Measurements from ENCODE around the gene NEU4.

Gene NEU4

DNA sequence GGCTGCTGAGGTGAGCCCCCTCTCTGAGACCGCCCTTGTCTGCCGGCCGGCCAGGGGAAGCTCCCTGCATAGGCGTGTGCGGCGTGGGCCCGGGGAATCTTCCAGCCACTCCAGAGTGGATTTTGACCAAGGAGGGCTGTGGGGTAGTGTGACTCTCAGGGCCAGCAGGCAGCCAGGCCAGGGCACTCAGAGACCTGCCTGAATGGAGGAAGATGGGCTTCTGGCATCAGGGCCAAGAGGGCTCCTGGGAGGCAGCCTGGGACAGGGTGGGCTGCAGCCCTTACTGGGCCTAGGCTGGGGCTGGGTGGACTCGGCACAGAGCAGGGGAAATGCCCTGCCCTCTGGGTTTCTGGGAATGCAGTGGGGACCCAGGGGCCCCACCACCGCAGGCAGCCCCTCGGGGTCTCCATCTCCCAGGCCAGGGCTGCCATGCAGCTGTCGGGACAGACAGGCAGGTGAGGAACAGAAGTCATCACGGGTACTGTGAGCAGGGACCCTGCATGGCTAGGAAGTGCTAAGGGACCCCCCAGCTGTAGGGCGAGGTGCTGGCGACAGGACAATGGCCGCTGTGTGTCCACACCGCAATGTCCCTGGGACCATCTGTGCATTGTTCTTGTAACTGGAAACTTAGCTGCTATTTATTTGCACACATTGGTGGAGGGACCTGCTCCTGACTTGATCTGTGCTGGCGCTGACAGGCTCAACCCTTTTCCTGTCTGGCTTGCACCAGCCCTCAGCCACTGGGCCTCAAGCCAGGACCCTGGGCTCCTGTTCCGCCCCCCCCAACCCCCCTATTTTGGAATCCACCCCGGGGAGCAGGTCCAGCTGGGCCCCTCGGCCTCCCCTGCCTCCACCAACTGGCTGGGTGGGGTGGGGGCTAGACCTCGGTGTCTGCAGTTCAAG lies 45.6 kb downstream of the NEU4 start:
- DNase-seq: no peak

DNA sequence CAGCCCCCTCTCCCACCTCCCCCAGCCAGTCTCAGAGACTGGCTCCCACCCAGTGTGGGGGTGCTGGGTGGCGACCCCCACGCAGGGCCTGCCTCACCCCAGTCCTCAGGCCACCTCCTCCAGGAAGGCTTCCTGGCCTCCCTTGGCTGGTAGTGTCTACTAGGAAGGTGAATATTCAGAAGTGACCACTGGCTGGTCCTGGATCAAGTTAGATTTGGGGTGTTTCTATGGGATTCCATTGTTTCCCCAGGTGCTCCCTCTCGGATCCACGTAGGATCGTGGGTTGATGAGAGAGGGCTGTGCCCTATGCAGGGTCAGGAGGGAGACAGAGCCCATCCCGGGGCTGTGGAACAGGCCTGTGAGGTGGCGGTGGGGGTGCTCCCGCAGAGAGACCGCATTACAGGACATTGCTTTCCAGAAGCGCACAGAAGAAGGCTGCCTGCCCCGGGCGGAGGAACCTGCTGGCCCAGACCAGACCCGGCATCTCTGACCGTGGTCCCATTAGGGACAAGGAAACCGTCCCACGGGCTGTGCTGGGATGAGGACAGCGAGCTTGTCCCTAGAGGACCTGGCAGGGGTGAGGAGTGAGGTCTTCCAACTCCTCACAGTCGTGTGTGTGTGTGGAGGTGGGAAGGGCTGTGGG lies 46.4 kb downstream of the NEU4 start:
- no peak for DNase-seq

DNA sequence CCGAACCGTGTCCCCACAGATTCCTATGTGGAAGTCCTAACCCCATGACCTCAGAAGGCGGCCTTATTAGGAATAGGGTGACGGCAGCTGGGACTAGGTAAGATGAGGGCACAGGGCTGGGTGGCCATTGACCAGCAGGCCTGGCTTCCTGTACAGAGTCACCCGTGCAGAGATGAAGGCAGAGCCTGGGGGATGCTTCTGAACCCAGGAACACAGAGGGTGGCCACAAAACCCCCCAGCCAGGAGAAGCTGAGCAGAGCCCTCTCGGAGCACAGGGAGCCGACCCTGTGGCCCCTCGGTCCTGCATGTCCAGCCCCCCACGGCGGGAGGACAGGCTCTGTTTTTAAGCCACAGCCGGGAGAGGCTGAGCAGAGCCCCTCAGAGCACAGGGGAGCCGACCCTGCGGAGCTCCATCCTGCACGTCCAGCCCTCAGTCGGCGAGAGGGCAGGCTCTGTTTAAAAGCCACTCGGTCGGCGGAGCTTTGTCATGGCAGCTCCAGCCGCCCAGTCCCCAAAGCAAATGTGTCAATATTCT lies 47.0 kb downstream of the NEU4 start:
- DNase-seq: no peak

GRCh38 chr2:241857041-241857541 lies 48.1 kb downstream of the NEU4 start:
- no peak for DNase-seq

DNA sequence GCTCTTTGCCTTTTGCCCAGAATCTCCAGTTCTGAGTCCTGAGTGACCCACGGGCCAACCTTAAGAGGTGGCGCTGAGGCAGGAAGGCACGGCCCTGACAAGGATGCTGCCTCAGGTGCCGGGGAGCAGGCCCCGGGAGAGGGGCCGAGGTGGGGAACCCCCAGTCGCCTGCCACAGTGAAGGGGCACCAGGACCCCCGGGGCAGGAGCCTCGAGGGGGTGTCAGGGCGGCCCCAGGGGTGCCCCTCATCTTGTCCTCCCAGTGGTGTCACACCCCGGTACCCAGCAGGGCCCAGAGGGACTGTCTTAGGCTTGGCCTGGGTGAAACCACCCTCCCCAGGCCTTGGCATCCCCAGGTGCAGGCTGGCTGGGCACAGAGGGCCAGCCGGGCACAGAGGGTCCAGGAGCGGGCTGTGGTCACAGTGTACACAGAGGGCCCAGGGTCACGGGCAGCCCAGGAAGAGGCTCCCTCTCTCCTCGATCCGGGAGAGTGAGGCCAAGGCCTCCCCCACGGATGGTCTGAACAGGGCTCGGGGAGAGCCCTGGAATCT lies 48.7 kb downstream of the NEU4 start:
- no peak for DNase-seq

- DNase-seq: no peak
Observed at GRCh38 chr2:241858206-241859016, 49.4 kb downstream of the NEU4 start, which contains the start of gene PDCD1. Gene PDCD1 (minus strand): TSS chr2:241858894. CDS start chr2:241858838, 56 bp downstream.

DNA sequence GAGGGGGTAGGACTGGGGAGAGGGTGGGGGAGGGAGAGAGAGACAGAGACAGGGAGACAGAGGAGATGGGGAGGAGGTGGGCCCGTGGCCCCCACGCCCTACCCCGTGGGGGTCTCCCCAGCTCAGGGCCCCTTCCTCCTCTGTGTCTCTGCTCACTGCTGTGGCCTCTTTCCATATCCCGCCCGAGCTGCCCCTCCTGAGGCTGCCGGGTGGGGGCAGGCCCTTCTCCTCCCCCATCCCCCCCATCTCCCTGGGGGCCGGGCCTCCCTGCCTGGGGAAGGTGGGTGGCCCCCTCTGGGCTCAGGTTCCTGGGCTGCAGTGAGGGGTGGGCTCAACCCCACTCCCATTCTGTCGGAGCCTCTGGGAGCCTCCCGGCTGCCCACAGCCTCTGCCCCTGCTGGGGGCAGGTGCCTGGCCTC lies 50.0 kb downstream of the NEU4 start:
- no peak for DNase-seq

GRCh38 chr2:241859436-241860183 lies 50.6 kb downstream of the NEU4 start:
- peak; percentile 59 for DNase-seq

- DNase-seq: peak; percentile 42
Observed at GRCh38 chr2:241860184-241861078, 51.4 kb downstream of the NEU4 start.

GRCh38 chr2:241861264-241861663 lies 52.3 kb downstream of the NEU4 start:
- no peak for DNase-seq

DNA sequence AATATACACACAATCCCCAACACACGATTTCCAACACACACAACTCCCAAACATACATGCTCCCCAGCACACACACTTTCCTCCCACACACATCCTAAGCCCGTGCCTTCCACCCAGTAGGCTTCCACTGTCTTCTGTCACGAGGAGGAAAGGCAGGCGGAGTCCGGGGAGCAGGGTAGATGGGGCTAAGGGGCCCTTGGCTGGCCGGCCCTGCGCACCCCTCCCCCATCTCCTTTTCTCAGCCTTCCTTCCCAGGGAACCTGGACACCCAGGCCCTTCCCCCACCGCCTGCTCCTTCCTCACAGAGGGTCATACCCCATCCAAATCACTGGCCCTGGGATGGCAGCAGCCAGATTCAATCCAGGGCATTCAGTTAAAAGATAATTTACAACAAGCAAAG lies 53.1 kb downstream of the NEU4 start:
- no peak for DNase-seq

- no peak for DNase-seq
Observed at GRCh38 chr2:241862775-241863535, 54.0 kb downstream of the NEU4 start.

- DNase-seq: no peak
Observed at GRCh38 chr2:241863536-241863954, 54.6 kb downstream of the NEU4 start.

- no peak for DNase-seq
Observed at GRCh38 chr2:241864168-241864849, 55.3 kb downstream of the NEU4 start.

DNA sequence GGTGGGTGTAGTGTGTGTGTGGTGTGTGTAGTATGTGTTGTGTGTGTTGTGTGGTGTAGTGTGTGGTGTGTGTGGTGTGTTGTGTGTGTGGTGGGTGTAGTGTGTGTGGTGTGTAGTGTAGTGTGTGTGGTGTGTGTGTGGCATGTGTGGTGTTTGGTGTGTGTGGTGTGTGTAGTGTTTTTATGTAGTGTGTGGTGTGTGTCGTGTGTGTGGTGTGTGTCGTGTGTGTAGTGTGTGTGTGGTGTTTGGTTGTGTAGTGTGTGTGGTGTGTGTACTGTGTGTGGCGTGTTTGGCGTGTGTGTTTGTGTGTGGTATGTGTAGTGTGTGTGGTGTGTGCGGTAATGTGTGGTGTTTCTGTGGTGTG lies 55.8 kb downstream of the NEU4 start:
- DNase-seq: no peak

GRCh38 chr2:241865416-241865956 lies 56.5 kb downstream of the NEU4 start:
- no peak for DNase-seq

DNA sequence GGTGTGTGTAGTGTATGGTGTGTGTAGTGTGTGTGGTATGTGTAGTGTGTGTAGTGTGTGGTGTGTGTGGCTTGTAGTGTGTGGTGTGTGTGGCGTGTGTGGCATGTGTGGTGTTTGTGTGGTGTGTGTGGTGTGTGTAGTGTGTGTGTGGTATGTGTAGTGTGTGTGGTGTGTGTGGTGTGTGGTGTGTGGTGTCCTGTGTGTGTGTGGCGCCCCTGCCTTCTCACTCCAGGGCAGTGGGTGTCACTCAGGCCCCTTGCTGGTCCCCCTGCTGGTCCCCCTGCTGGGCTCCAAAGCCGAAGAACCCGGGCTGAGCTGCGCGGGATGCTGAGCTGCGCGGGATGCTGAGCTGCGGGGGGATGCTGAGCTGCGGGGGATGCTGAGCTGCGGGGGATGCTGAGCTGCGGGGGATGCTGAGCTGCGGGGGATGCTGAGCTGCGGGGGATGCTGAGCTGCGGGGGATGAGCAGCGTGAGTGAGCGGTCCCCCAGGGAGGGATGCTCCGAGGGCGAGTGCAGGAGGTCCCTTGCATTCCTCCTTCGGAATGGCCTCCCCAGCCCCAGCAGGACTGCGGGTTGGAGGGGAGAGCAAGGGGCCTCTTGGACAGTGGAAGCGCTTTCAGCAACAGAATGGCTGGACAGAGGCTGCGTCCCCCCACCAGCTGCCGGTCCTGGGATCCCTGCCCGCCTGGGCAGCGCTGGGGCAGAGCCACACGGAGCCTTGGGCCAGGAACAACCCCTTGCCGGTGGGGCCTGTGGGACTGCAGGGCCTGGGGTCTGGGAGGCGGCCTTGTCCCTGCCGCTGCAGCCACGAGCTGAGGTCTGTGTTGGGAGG lies 57.2 kb downstream of the NEU4 start:
- peak; percentile 33 for DNase-seq
